KMS-11 (cell line): ENCODE results near the gene BPIFB1.

Experiments
- H2AFZ ChIP-seq: fragments of 200-600 bp; sonication (generic); 2 replicates; pipeline ENCODE4 v1.6.1; 2016; ENCODE audit warnings: antibody characterized with exemption, mixed run types, low read depth
- H3K27ac ChIP-seq: fragments of 200-600 bp; sonication (generic); 2 replicates; pipeline ENCODE4 v1.6.1; 2016; ENCODE audit warnings: mild to moderate bottlenecking, mixed run types
- H3K27me3 ChIP-seq: fragments of 200-600 bp; sonication (generic); 2 replicates; pipeline ENCODE4 v1.6.1; 2017; ENCODE audit warnings: mild to moderate bottlenecking, low read depth, mixed run types, moderate library complexity; ENCODE audit not compliant: insufficient read depth
- H3K36me3 ChIP-seq: fragments of 200-600 bp; sonication (generic); 2 replicates; pipeline ENCODE4 v1.6.1; 2017; ENCODE audit warnings: mild to moderate bottlenecking, mixed run types; ENCODE audit not compliant: insufficient read depth
- H3K4me1 ChIP-seq: fragments of 200-600 bp; sonication (generic); 2 replicates; pipeline ENCODE4 v1.6.1; 2016; ENCODE audit warnings: mild to moderate bottlenecking, low read depth, mixed run types; ENCODE audit not compliant: poor library complexity, severe bottlenecking
- H3K4me2 ChIP-seq: fragments of 200-600 bp; sonication (generic); 2 replicates; pipeline ENCODE4 v1.7.0; 2016; ENCODE audit warnings: mild to moderate bottlenecking, mixed run types
- H3K4me3 ChIP-seq: fragments of 200-600 bp; sonication (generic); IDR thresholded peaks from 2 replicates; pipeline ENCODE4 v1.6.1; 2017; ENCODE audit warnings: low read depth, low read length, mixed read lengths; ENCODE audit not compliant: insufficient read depth
- H3K79me2 ChIP-seq: fragments of 200-600 bp; sonication (generic); 2 replicates; pipeline ENCODE4 v1.6.1; 2016; ENCODE audit warnings: low read depth, mixed run types; ENCODE audit not compliant: insufficient read depth
- H3K9ac ChIP-seq: fragments of 200-600 bp; sonication (generic); 2 replicates; pipeline ENCODE4 v1.6.1; 2016; ENCODE audit warnings: mild to moderate bottlenecking, mixed run types
- H4K20me1 ChIP-seq: fragments of 200-600 bp; sonication (generic); 2 replicates; pipeline ENCODE4 v1.6.1; 2016; ENCODE audit warnings: mild to moderate bottlenecking, mixed run types; ENCODE audit not compliant: insufficient read depth
- TF ChIP-seq, protein P1 (sequence below): fragments of 200-600 bp; sonication (generic); conservative IDR thresholded peaks from 2 replicates; pipeline ENCODE4 v1.6.1; 2017; ENCODE audit warnings: low read depth, mild to moderate bottlenecking, antibody characterized with exemption, low read length, moderate library complexity, mixed read lengths

The BPIFB1 gene

GRCh38 chr20:33316958-33317357 lies 33.9 kb downstream of the BPIFB1 start:
- no peak overlapping the region for H3K4me2 ChIP-seq
- no peak overlapping the region for H2AFZ ChIP-seq
- TF ChIP-seq, protein P1, sequence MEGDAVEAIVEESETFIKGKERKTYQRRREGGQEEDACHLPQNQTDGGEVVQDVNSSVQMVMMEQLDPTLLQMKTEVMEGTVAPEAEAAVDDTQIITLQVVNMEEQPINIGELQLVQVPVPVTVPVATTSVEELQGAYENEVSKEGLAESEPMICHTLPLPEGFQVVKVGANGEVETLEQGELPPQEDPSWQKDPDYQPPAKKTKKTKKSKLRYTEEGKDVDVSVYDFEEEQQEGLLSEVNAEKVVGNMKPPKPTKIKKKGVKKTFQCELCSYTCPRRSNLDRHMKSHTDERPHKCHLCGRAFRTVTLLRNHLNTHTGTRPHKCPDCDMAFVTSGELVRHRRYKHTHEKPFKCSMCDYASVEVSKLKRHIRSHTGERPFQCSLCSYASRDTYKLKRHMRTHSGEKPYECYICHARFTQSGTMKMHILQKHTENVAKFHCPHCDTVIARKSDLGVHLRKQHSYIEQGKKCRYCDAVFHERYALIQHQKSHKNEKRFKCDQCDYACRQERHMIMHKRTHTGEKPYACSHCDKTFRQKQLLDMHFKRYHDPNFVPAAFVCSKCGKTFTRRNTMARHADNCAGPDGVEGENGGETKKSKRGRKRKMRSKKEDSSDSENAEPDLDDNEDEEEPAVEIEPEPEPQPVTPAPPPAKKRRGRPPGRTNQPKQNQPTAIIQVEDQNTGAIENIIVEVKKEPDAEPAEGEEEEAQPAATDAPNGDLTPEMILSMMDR, result no peak
- no peaks in the 10 kb centered on the region for H4K20me1 ChIP-seq
- H3K36me3 ChIP-seq, result no peaks in the 10 kb centered on the region
- no peaks in the 10 kb centered on the region for H3K27me3 ChIP-seq
- H3K79me2 ChIP-seq, result no peaks in the 10 kb centered on the region
- H3K27ac ChIP-seq, result no peak overlapping the region
- H3K4me3 ChIP-seq, result no peak overlapping the region
- H3K9ac ChIP-seq, result no peak overlapping the region
- H3K4me1 ChIP-seq, result no peaks in the 10 kb centered on the region

DNA sequence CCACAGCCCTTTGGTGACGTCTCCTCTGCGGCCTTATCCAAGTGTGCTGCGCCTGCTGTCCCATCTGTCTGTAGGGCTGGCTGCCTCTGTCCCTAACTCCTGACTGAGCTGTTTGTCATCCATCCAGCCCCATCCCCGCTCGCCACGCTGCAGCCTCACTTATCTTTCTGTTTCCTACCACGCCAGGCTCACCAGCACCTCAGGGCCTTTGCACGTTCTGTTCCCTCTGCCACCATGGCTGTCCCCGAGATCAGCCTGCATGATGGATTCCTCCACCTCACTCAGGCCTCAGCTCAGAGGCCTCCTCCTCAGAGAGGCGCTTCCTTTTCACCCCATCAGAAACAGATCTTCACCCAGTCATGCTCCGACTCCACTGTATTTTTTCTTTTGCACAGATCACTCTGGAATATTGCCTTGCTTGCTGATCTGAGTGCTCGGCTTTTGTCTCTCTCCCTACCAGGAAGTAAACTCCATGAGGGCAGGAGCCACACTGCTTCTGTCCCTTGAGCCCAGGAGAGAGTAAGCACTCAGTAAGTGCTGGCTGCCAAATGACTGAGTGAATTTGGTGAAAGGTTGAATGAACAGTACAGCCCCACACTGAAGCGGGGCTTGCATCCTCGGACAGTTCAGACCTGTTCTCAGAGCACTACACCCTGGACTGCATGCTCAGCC lies 34.5 kb downstream of the BPIFB1 start:
- Histone ChIP-seq H3K36me3 (no peaks in the 10 kb centered on the region), H2AFZ (no peak overlapping the region), H3K4me1 (no peaks in the 10 kb centered on the region), H3K4me3 (no peak overlapping the region), H3K4me2 (no peak overlapping the region), H4K20me1 (no peaks in the 10 kb centered on the region), H3K27me3 (no peaks in the 10 kb centered on the region), H3K27ac (no peak overlapping the region), H3K79me2 (no peaks in the 10 kb centered on the region), H3K9ac (no peak overlapping the region)
- TF ChIP-seq, protein P1, result no peak

- no peaks in the 10 kb centered on the region for H3K79me2 ChIP-seq
- no peak overlapping the region for H3K4me2 ChIP-seq
- H3K4me3 ChIP-seq, result no peak overlapping the region
- H2AFZ ChIP-seq, result no peak overlapping the region
- H3K27me3 ChIP-seq, result no peaks in the 10 kb centered on the region
- no peaks in the 10 kb centered on the region for H4K20me1 ChIP-seq
- no peaks in the 10 kb centered on the region for H3K4me1 ChIP-seq
- H3K27ac ChIP-seq, result no peak overlapping the region
- H3K36me3 ChIP-seq, result no peaks in the 10 kb centered on the region
- H3K9ac ChIP-seq, result no peak overlapping the region
- TF ChIP-seq, protein P1, result no peak
Observed at GRCh38 chr20:33318096-33318429, 35.0 kb downstream of the BPIFB1 start.

DNA sequence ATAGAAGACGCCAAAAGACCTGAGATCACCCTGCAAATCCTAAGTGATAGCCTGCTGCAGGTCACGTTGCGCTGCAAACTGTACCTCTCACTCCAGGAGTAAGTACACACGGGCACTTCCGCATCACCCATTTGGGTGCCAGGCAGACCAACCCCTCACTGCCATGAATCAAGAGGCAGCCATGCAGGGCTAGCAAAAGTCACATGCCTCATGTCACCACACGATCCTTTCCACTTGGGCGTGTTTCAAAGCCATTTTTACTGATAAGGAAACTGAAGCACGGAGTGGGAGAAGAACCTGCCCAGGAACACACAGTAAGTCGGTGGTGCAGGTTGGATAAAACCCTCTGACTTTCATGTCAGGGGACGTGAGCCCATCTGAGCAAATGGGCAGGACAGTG lies 37.0 kb downstream of the BPIFB1 start:
- Histone ChIP-seq H3K4me2 (no peak overlapping the region), H3K4me1 (no peaks in the 10 kb centered on the region)
- TF ChIP-seq, protein P1, result no peak

More for the DNA sequence above, 37.0 kb downstream of the BPIFB1 start:
- Histone ChIP-seq H3K27ac (no peak overlapping the region), H3K79me2 (no peaks in the 10 kb centered on the region), H3K27me3 (no peaks in the 10 kb centered on the region), H3K9ac (no peak overlapping the region), H4K20me1 (no peaks in the 10 kb centered on the region), H3K4me3 (no peak overlapping the region), H2AFZ (no peak overlapping the region), H3K36me3 (no peaks in the 10 kb centered on the region)
